ENCODE measurements around the gene ANTKMT. TPM values are rescaled to one million over a fixed set of nuclear protein-coding genes. Genes with fewer than 3 reads are reported as not detected.

Gene ANTKMT
- total RNA-seq, 2 donors from 2014 or later: 36.9 to 40.6 TPM

- Mint-ChIP-seq H3K36me3 (ENCODE audit: low read depth) (no peaks in the 10 kb centered on the region), H3K27ac (no peak overlapping the region), H3K27me3 (ENCODE audit: insufficient read depth) (peaks cover 68% of the 10 kb centered on the region), H3K4me3 (no peak overlapping the region), H3K9me3 (no peaks in the 10 kb centered on the region), H3K4me1 (no peaks in the 10 kb centered on the region)
- Histone ChIP-seq H3K36me3 (ENCODE audit: control insufficient read depth, insufficient read depth, low read length) (no peaks in the 10 kb centered on the region), H3K4me3 (ENCODE audit: low read length) (no peak overlapping the region), H3K9me3 (ENCODE audit: control insufficient read depth, low read length) (no peaks in the 10 kb centered on the region), H3K27ac (ENCODE audit: low read depth, low read length) (peak overlapping the region; percentile 97), H3K9ac (ENCODE audit: extremely low read depth, low read length, poor library complexity, severe bottlenecking) (no peak overlapping the region), H3K27me3 (ENCODE audit: control insufficient read depth, insufficient read depth, low read length, poor library complexity, severe bottlenecking) (peaks cover 72% of the 10 kb centered on the region), H3K4me1 (ENCODE audit: control insufficient read depth, insufficient read depth, low read length) (no peaks in the 10 kb centered on the region)
- DNase-seq: no peak
- no peak for TF ChIP-seq CTCF (conservative IDR thresholded peaks at IDR 0.05)
- WGBS, 2 experiments (ENCODE audit: insufficient coverage in 1 of 2, insufficient read length in 1 of 2): 80 to 85% methylated on average over 11 to 21 of the region's 21 CpGs
Observed at GRCh38 chr16:710500-711075, 10.4 kb upstream of the ANTKMT start.

- peak overlapping the region; percentile 97 for H3K27ac ChIP-seq (ENCODE audit: low read depth, low read length)
- no peak overlapping the region for H3K9ac ChIP-seq (ENCODE audit: extremely low read depth, low read length, poor library complexity, severe bottlenecking)
- DNase-seq: no peak
- peaks cover 3% of the 10 kb centered on the region for H3K4me1 Mint-ChIP-seq
- WGBS, 2 experiments (ENCODE audit: insufficient coverage in 1 of 2, insufficient read length in 1 of 2): 80 to 84% methylated on average over 10 to 12 of the region's 12 CpGs
- H3K4me3 ChIP-seq (ENCODE audit: low read length): no peak overlapping the region
- no peaks in the 10 kb centered on the region for H3K4me1 ChIP-seq (ENCODE audit: control insufficient read depth, insufficient read depth, low read length)
- H3K36me3 Mint-ChIP-seq (ENCODE audit: low read depth): no peaks in the 10 kb centered on the region
- no peak overlapping the region for H3K4me3 Mint-ChIP-seq
- H3K36me3 ChIP-seq (ENCODE audit: control insufficient read depth, insufficient read depth, low read length): no peaks in the 10 kb centered on the region
- no peaks in the 10 kb centered on the region for H3K9me3 ChIP-seq (ENCODE audit: control insufficient read depth, low read length)
- H3K27ac Mint-ChIP-seq: no peak overlapping the region
- H3K27me3 ChIP-seq (ENCODE audit: control insufficient read depth, insufficient read depth, low read length, poor library complexity, severe bottlenecking): peaks cover 75% of the 10 kb centered on the region
- TF ChIP-seq CTCF (conservative IDR thresholded peaks at IDR 0.05): no peak
- no peaks in the 10 kb centered on the region for H3K9me3 Mint-ChIP-seq
- peaks cover 69% of the 10 kb centered on the region for H3K27me3 Mint-ChIP-seq (ENCODE audit: insufficient read depth)
Observed at GRCh38 chr16:711084-711483, 9.9 kb upstream of the ANTKMT start.

GRCh38 chr16:711548-712320 is 9.2 kb upstream of the ANTKMT start:
- no peak overlapping the region for H3K27ac ChIP-seq (ENCODE audit: low read depth, low read length)
- peak; percentile 94 for DNase-seq
- no peaks in the 10 kb centered on the region for H3K9me3 Mint-ChIP-seq
- TF ChIP-seq CTCF (conservative IDR thresholded peaks at IDR 0.05): peak; percentile 99
- H3K4me1 ChIP-seq (ENCODE audit: control insufficient read depth, insufficient read depth, low read length): peaks cover 4% of the 10 kb centered on the region
- H3K27ac Mint-ChIP-seq: no peak overlapping the region
- peaks cover 67% of the 10 kb centered on the region for H3K27me3 Mint-ChIP-seq (ENCODE audit: insufficient read depth)
- H3K4me3 Mint-ChIP-seq: no peak overlapping the region
- peaks cover 6% of the 10 kb centered on the region for H3K4me1 Mint-ChIP-seq
- H3K36me3 ChIP-seq (ENCODE audit: control insufficient read depth, insufficient read depth, low read length): no peaks in the 10 kb centered on the region
- H3K9ac ChIP-seq (ENCODE audit: extremely low read depth, low read length, poor library complexity, severe bottlenecking): no peak overlapping the region
- H3K36me3 Mint-ChIP-seq (ENCODE audit: low read depth): no peaks in the 10 kb centered on the region
- no peaks in the 10 kb centered on the region for H3K9me3 ChIP-seq (ENCODE audit: control insufficient read depth, low read length)
- 8 to 19% methylated on average over 11 to 23 of the region's 25 CpGs for WGBS, 2 experiments (ENCODE audit: insufficient coverage in 1 of 2, insufficient read length in 1 of 2)
- no peak overlapping the region for H3K4me3 ChIP-seq (ENCODE audit: low read length)
- peaks cover 73% of the 10 kb centered on the region for H3K27me3 ChIP-seq (ENCODE audit: control insufficient read depth, insufficient read depth, low read length, poor library complexity, severe bottlenecking)
